GM18858 (cell line): ENCODE measurements around the gene FREM1.

Experiments used
- ATAC-seq: cut with Tn5 transposase; IDR thresholded peaks from one replicate; pipeline ENCODE4 v1.9.1; 2021; ENCODE audit not compliant: unreplicated experiment

FREM1 gene

DNA sequence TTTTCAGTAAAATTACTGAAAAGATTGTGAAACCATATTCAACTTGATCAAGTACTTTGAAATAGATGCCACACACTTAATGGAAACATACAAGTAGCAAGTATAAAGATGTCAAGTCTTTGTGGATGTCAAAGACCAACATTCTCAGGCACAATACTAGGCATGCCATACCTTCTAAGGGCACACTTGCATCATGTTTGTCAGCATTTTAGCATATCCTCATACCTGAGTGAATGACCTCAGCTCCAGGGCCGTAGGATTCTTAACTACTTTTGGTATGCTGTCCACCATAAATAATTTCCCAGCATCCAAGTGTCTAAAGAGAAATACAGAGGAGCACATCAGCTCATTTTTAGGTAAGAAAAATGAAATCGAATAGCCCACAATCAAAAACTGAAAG is 86.4 kb downstream of the FREM1 start:
- ATAC-seq, result no peak

GRCh38 chr9:14822666-14823065 is 87.6 kb downstream of the FREM1 start:
- no peak for ATAC-seq

DNA sequence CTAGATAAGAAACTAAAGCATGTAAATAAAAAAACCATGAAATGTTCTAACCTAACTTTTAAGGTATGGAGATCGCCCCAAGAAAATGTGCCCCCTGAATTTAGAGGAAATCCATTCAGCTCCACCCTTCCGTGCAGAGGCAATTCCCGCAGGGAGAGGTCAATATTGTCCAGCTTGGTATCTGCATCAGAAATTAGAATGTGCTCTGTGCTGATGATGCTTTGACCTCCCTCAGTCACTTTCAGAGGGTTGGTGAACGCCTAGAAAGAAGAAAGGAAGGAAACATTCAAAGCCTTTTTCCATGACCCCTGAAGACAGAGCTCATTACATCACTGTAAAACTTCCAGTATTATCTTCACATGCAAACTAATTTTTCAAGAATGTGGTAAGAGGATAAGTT is 91.0 kb downstream of the FREM1 start:
- ATAC-seq, result no peak

GRCh38 chr9:14814249-14814628 is 96.0 kb downstream of the FREM1 start:
- ATAC-seq, result no peak

DNA sequence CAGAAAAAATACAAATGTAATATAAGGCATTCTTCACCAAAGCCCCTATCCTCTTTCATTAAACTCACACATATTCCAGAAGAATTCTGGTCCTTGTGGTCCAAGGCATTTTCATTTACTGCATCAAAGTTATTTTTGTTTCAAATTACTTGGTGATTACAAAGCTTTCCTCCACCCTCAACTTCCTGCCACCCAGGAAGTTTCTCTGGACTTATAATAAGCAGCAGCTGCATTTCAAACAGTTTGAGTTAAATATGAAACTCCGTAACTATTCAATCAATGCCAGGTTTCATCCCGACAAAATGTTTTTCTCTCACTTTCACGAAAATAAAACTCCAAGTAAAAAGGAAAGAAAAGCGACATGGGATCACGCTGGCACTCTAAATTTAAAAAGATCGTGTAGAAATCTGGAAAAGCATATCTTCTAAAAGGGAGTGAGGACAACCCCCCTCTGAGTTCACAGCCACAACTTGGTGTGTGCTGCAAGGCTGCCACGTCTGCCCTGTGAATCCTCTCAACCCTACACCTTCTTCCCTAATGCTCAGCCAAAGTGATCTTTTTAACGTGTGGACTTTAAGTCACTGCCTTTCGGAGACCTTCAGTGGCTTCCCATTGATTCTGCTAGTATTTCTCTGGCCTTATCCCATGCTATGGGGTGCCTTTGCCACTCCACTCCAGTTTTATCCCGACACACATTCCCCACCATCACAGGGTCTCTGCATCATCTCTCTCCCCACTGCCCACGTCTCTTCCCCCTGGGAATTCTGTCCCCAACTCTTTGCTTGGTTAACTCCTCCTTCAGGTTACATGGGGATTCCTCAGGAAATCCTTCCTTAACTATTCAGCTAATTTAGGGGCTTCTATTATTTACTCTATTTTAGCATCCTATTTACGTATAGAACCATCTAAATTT is 96.6 kb downstream of the FREM1 start:
- ATAC-seq, result no peak

DNA sequence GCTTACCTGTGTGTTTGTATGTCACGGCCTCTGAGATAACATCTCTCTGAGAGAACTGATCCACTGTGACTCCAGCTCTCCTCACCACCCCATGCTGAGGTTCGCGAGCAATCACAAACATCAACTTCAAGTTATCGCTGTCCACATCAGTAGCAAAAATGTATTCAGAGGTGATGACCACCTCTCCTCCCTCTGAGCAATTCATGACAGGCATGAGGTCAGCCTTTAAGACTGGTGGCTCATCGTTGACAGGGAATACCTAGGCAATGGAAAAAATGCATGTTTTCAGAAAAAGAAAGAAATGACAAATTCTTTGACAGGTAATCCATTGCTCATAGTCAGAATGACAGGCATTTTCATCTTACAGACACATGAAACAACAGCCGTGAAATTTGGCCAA is 97.4 kb downstream of the FREM1 start:
- ATAC-seq, result no peak

DNA sequence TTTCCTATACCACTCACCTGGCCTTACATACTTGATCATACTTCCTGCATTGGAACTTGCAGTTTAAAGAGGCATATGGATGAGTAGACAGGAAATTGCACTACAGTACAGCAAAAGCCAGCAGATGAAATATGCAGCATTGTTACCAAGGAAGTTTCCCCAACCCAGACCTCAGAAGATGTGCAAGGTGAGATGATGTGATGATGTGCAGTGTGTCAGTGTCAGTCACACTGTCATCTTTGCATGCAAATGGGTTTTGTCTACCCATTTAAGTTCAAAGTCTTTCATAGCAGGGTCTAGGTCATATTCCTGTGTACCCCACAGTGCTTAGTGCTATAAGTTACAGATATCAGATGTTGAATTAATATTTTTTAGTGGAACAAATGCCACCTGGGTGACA is 98.4 kb downstream of the FREM1 start:
- no peak for ATAC-seq

DNA sequence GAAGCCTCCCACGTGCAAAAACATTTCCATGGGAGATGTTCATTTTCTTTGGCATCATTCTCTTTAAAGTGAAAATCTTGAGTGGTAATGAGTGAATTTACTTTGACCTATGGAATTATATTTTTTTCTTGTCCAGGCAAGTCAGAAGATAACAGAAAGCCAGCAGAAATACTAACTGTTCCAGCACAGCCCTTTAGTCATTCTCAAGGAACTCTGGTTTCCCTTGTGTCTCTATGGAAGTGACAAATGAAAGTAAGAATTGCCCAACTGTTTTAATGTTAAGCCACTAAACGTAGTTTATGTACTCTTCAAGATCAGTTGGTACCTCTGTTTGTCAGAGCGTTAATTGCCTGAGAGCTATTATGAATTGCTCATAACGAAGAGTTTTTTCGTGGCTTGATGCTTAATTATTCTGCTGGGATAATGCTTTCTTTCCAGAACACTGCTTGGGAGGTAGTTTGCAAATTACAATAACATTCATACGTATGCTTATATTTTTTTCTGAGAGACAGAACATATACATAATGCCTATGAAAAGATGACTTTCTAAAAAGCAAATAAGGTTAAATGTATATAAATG is 103.2 kb downstream of the FREM1 start:
- ATAC-seq, result no peak

DNA sequence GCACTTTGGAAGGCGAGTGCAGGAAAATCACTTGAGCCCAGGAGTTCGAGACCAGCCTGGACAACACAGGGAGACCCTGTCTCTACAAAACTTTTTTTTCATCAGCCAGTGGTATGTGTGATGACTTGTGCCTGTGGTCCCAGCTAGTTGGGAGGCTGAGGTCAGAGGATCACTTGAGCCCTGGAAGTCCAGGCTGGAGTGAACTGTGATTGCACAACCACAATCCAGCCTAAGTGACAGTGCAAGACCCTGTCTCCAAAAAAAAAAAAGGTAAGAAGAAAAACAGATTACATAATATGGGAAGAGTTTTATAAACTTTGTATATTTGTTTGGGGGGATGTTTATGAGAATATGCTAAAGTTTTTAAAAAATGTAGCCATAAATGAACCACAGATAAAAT is 111.2 kb downstream of the FREM1 start:
- no peak for ATAC-seq

GRCh38 chr9:14797435-14797834 is 112.8 kb downstream of the FREM1 start:
- ATAC-seq, result no peak

GRCh38 chr9:14793389-14793788 is 116.8 kb downstream of the FREM1 start:
- ATAC-seq, result no peak

DNA sequence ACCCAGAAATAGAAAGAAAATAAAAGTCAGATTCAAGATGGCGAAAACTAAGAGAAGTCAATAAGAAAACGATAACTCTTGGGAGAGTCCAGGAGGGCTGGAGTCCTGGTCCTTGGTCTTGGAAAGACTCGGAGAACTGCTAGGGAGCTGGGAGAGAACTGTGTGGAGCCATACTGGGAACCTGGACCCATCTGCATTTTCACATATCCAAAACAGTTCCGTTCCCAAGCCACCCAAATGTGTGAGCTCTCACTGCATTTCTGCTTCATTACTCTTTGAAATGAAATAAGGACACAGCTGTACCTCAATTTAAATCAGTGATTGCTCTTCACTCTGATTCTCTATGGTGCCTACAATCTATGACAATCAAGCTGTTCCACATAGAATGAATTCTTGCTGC is 119.6 kb downstream of the FREM1 start:
- ATAC-seq, result no peak

DNA sequence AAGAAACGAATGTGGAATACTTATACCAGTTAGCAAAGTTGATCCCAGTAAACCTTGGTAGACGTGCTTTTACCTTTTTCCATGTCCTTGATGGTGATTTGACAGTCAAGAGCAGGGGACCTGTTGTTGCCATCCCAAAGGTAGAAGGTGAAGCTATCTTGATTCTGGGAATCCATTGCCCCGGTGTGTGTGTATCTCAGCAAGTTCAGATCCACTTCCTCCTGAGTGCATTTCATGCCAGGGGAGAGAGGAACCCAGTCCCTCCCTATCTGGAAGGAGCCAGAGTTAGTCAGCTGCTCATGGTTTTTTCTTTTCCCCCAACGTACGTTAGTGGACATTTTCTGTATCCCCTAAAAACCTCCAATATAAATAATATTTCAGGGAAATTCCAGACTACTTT is 121.4 kb downstream of the FREM1 start:
- ATAC-seq, result no peak

GRCh38 chr9:14783358-14783757 is 126.9 kb downstream of the FREM1 start:
- no peak for ATAC-seq

GRCh38 chr9:14782286-14783051 is 127.8 kb downstream of the FREM1 start:
- no peak for ATAC-seq

DNA sequence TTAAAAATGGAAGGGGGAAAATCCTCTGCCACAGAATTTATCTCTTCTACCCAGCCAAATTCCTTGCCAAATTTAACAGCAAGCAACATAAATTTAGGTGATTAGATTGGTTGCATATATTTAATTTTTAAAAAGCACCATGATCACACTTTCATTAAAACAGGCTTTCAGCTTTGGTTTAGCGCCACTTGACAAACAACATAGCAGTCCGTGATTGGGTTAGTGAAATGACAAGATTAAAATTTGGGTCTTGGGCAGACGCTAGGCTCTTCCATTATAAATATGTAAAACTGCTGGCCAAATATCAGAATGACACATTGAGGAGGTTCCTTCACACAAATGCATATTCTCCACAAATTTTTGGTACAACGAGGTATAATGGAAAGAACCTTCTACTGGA is 129.5 kb downstream of the FREM1 start:
- no peak for ATAC-seq

GRCh38 chr9:14780251-14780650 is 130.0 kb downstream of the FREM1 start:
- ATAC-seq, result no peak

- no peak for ATAC-seq
Measured at GRCh38 chr9:14779566-14780022, 130.6 kb downstream of the FREM1 start.

GRCh38 chr9:14778565-14778964 is 131.7 kb downstream of the FREM1 start:
- no peak for ATAC-seq

DNA sequence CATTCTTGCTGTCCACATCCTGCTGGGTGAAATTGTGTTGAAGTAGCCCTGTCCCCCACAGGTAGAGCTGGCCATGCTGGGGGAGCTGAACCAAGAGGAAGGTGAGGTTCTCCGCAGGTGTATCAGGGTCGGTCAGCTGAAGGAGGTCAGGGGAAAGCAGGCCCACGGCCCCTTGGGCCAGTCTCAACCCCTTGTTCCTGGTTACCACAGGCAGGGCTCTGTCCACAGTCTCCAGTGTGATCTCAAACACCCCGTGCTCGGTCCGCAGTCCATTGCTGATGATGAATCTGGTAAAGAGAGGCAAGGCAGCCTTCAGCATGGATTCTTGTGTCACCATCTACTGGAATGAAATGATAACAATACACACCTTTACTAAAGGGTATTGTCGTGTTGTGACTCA is 134.3 kb downstream of the FREM1 start:
- ATAC-seq, result no peak

GRCh38 chr9:14770592-14770991 is 139.6 kb downstream of the FREM1 start:
- no peak for ATAC-seq

DNA sequence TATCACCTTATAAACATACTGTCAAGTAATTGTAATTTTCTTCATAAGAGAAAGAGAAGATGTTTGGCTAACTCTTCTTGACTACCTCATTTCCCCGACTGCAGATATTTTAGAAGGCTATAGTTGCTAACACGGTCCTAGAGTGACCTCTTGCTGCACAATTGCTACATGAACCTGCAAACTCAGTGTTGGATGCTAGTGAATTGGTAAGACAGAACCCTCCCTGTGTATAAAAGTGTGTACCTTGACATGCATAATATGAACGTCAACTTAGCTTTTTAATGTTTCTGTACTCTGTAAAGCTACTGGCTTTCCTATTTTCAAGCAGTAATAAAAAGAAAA is 141.0 kb downstream of the FREM1 start:
- no peak for ATAC-seq
